ENCODE results near the gene HM13. TPM values are rescaled to one million over a fixed set of nuclear protein-coding genes. Genes with fewer than 3 reads are reported as not detected.

The HM13 gene
- 46.1 and 61.0 TPM in 2 replicates for total RNA-seq

GRCh38 chr20:31514154-31515071, at the start of gene HM13:
Gene HM13, plus strand, starts transcription at chr20:31514442. Its CDS starts 110 bp downstream, at chr20:31514552.

GRCh38 chr20:31474758-31475427, 39.3 kb upstream of the HM13 start, which contains the start of the genes DEFB124 and REM1:
Gene DEFB124, minus strand, starts transcription at chr20:31475127. Its CDS starts 2,114 bp downstream, at chr20:31473013.
Gene REM1, plus strand, starts transcription at chr20:31475288. Its CDS starts 1,158 bp downstream, at chr20:31476446.

GRCh38 chr20:31605031-31605901, 91.0 kb downstream of the HM13 start, which contains the start of gene ID1:
Gene ID1, plus strand, starts transcription at chr20:31605289. Its CDS starts 99 bp downstream, at chr20:31605388.

Other genes starting within 250 kb of the HM13 start
- gene DEFB116, start 205.9 kb upstream of the HM13 start, total RNA-seq, result not detected in 2 replicates
- not detected in 2 replicates for gene DEFB118, start 145.8 kb upstream of the HM13 start, total RNA-seq
- gene DEFB119, start 123.9 kb upstream of the HM13 start, total RNA-seq, result not detected in 2 replicates
- gene DEFB121, start 108.2 kb upstream of the HM13 start, total RNA-seq, result not detected in 2 replicates
- gene DEFB123, start 73.8 kb upstream of the HM13 start, total RNA-seq, result not detected in 2 replicates
- gene DEFB124, start 39.3 kb upstream of the HM13 start, total RNA-seq, result not detected in 2 replicates
- not detected in 2 replicates for gene REM1, start 39.2 kb upstream of the HM13 start, total RNA-seq
- gene ID1, start 90.8 kb downstream of the HM13 start, total RNA-seq, result 149 and 278 TPM in 2 replicates
- gene COX4I2, start 123.5 kb downstream of the HM13 start, total RNA-seq, result not detected in 2 replicates
- 118 and 185 TPM in 2 replicates for gene BCL2L1, start 208.4 kb downstream of the HM13 start, total RNA-seq
- gene TPX2, start 224.8 kb downstream of the HM13 start, total RNA-seq, result 36.5 and 95.4 TPM in 2 replicates

Data from hair follicular keratinocyte (primary cell).